Dendritic cell treated with granulocyte-macrophage colony-stimulating factor and Interleukin-4, amounts not matched to agents 40 ng/mL and 50 ng/mL, for 4 days (primary cell): ENCODE results near the gene HTR4.

Experiments
- H3K27ac Mint-ChIP-seq: one replicate; pipeline ENCODE4 v1.8.0; 2022; ENCODE audit warnings: mild to moderate bottlenecking, mixed read lengths
- H3K27me3 Mint-ChIP-seq: one replicate; pipeline ENCODE4 v1.8.0; 2022; ENCODE audit warnings: mild to moderate bottlenecking, mixed read lengths
- H3K36me3 Mint-ChIP-seq: one replicate; pipeline ENCODE4 v1.8.0; 2022; ENCODE audit warnings: low read depth, mixed read lengths
- H3K4me1 Mint-ChIP-seq: one replicate; pipeline ENCODE4 v1.8.0; 2022; ENCODE audit warnings: low read depth, mixed read lengths
- H3K4me3 Mint-ChIP-seq: one replicate; pipeline ENCODE4 v1.8.0; 2022; ENCODE audit warnings: mild to moderate bottlenecking, moderate library complexity, mixed read lengths
- H3K9me3 Mint-ChIP-seq: one replicate; pipeline ENCODE4 v1.8.0; 2022; ENCODE audit warnings: mixed read lengths
- intact Hi-C: fragments of 100-400 bp; cut with micrococcal nuclease; formaldehyde crosslinking; loops from one replicate; pipeline ENCODE4 v1.15.0; 2022

The HTR4 gene

DNA sequence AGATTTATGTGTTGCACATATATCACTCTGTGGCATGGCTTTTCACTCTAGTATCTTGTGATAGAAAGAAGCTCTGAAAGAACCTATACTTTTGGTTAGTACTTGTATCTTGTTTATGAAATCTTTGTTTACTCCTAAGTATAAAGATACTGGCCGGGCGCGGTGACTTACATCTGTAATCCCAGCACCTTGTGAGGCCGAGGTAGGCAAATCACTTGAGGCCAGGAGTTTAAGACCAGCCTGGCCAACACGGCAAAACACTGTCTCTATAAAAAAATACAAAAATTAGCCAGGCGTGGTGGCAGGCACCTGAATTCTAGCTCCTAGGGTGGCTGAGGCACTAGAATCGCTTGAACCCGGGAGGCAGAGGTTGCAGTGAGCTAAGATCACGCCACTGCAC is 141.8 kb downstream of the HTR4 start:
- Mint-ChIP-seq H3K27me3 (no peaks in the 10 kb centered on the region), H3K36me3 (no peaks in the 10 kb centered on the region), H3K27ac (no peak overlapping the region), H3K4me3 (no peak overlapping the region), H3K9me3 (peaks cover 15% of the 10 kb centered on the region), H3K4me1 (peaks cover 5% of the 10 kb centered on the region)
- intact Hi-C loops, result no loop called here

DNA sequence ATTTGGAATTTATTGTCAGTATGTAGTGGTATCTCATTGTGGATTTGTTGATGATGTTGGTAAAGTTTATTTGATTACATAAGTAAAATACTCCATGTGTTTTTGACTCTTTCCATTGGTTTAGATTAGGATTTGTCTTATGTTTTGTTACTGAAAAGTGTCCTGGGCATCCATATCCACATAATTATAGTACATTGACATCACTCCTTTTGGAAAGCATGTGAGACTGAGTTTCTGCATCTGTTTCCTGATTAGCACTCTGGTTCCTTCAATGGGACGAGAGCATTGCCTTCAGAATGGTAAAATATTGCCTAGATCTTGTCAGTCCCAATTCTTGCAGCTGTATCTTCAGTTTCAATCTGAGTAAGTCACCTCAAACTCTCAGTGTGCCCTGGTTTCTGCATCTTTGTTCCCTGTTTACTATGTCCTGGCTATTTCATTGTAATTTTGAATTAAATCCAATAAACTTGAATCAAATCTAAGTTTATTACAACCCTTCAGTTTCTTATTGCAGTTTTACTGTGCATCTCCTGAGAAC is 142.4 kb downstream of the HTR4 start:
- Mint-ChIP-seq H3K27ac (no peak overlapping the region), H3K4me1 (peaks cover 5% of the 10 kb centered on the region), H3K9me3 (peaks cover 9% of the 10 kb centered on the region), H3K4me3 (no peak overlapping the region), H3K27me3 (no peaks in the 10 kb centered on the region), H3K36me3 (no peaks in the 10 kb centered on the region)
- intact Hi-C loops, result no loop called here

DNA sequence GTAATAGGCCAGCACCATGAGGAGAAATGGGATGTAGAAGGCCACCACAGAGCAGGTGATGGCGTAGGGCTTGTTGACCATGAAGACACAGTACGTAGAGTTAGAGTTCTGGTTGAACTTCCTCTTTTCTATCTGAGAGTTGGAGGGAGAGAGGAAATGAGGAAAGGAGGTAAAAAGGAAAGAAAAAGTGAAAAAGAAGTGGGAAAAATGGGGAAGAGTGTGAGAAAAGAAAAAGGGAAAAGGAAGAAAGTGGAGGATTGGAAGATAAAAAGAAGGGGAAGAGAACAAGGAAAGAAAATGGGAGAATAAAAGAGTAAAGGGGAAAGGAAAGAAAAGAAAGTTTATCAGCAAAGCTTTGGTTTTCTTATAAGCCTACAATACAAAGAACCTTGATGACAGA is 144.4 kb downstream of the HTR4 start:
- H3K27me3 Mint-ChIP-seq, result no peaks in the 10 kb centered on the region
- H3K36me3 Mint-ChIP-seq, result no peaks in the 10 kb centered on the region
- no peak overlapping the region for H3K4me3 Mint-ChIP-seq
- H3K4me1 Mint-ChIP-seq, result peaks cover 5% of the 10 kb centered on the region
- H3K9me3 Mint-ChIP-seq, result no peaks in the 10 kb centered on the region
- intact Hi-C loops, result no loop called here
- H3K27ac Mint-ChIP-seq, result no peak overlapping the region

DNA sequence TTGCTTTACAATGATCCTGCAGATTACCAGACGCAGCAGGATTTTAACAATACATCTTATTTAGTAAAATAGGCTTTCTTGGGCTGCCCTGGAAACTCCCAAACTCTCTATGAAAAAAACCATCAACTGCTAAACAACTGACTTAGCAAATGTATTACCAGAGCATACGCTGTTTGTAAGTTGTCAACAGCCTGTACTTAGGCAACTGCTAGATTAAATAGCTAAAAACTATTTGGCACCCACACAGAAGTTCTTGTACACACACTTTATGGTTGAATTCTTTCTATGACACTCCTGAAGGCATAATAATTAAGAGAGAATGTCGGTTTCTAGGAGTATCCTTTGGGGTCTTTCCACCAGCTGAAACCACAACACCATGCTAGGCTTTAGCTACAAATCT is 146.7 kb downstream of the HTR4 start:
- no peak overlapping the region for H3K27ac Mint-ChIP-seq
- no peaks in the 10 kb centered on the region for H3K9me3 Mint-ChIP-seq
- H3K4me3 Mint-ChIP-seq, result no peak overlapping the region
- H3K36me3 Mint-ChIP-seq, result no peaks in the 10 kb centered on the region
- peaks cover 5% of the 10 kb centered on the region for H3K4me1 Mint-ChIP-seq
- intact Hi-C loops, result no loop called here
- H3K27me3 Mint-ChIP-seq, result no peaks in the 10 kb centered on the region

DNA sequence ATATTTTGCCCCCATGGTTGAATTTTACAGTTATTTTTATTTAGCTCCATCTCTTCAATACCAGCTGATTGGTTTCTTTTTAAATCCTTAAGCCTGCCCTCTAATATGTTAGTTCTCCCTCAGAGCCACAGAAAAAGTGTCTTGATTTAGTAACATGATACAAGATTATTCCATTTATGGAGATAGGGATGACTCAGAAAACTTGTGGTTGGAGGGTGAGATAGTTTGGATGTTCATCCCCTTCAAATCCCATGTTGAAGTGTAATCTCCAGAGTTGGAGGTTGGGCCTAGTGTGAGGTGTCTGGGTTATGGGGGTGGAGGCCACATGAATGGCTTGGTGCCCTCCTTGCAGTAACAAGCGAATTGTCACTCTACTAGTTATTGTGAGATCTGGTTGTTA is 154.9 kb downstream of the HTR4 start:
- Mint-ChIP-seq H3K4me1 (no peaks in the 10 kb centered on the region), H3K4me3 (no peak overlapping the region), H3K36me3 (no peaks in the 10 kb centered on the region), H3K9me3 (no peaks in the 10 kb centered on the region), H3K27ac (no peak overlapping the region), H3K27me3 (peaks cover 2% of the 10 kb centered on the region)
- intact Hi-C loops, result no loop called here

DNA sequence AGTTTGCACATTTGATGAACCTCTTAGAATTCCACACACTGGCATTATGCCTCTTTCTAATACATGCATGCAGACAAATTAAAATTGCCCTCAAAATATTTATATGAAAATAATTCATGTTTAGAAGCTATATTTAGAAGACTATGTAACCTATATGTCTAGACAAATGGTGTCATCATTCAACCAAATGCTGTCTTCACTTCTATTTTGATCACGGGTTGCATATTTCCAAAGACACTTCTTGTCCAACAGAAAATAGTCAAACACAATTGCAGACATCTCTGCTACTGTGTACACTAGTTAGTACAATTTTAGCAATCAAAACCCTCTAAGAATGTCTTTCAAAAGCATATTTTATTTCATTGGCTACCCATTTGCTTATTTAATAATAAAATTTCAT is 156.6 kb downstream of the HTR4 start:
- Mint-ChIP-seq H3K9me3 (no peaks in the 10 kb centered on the region), H3K27ac (no peak overlapping the region), H3K4me3 (no peak overlapping the region), H3K27me3 (peaks cover 3% of the 10 kb centered on the region), H3K36me3 (no peaks in the 10 kb centered on the region), H3K4me1 (no peaks in the 10 kb centered on the region)
- intact Hi-C loops, result no loop called here

DNA sequence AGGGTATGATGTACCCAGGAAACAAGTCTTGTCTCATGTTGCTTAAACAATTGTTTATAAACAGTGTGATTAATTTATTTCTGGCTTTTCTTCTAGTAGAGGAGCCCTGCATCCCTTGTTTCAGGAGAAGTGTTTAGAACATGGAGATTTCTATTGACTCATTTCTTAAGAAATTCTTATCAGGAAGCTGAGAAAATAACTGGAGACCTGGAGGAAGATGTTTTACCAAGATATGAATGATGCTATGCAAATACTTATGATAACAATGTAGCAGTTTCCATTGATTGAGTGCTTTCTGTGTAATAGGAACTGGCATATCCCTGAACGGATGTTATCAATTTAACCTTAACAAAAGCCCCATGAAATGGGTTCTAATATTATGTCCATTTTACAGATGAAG is 162.0 kb downstream of the HTR4 start:
- Mint-ChIP-seq H3K9me3 (no peaks in the 10 kb centered on the region), H3K4me3 (no peak overlapping the region)

DNA sequence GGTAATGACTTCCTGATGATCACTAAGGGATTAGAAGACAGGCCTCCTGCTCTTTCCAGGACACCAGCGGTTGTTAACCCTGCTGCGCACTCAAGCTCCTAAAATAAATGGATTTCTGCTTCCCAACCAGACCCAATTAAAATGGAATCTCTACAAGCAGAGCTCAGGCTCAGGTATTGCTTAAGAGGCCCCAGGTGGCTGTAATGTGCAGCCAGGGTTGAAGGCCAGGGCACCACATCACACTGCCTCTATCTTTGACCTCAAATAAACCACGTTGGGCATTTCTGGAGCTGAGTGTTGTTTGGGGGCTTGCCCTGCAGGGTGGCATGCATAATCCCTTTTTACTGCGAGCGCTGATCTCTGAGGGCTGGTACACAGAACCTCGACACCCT is 162.5 kb downstream of the HTR4 start:
- H3K27ac Mint-ChIP-seq, result no peak overlapping the region
- intact Hi-C loops, result no loop called here
- H3K4me3 Mint-ChIP-seq, result no peak overlapping the region
- no peaks in the 10 kb centered on the region for H3K36me3 Mint-ChIP-seq
- H3K4me1 Mint-ChIP-seq, result no peaks in the 10 kb centered on the region
- no peaks in the 10 kb centered on the region for H3K9me3 Mint-ChIP-seq
- H3K27me3 Mint-ChIP-seq, result peaks cover 9% of the 10 kb centered on the region

More for the DNA sequence above, 162.0 kb downstream of the HTR4 start:
- Mint-ChIP-seq H3K27ac (no peak overlapping the region), H3K27me3 (peaks cover 8% of the 10 kb centered on the region), H3K36me3 (no peaks in the 10 kb centered on the region), H3K4me1 (no peaks in the 10 kb centered on the region)
- intact Hi-C loops, result no loop called here

DNA sequence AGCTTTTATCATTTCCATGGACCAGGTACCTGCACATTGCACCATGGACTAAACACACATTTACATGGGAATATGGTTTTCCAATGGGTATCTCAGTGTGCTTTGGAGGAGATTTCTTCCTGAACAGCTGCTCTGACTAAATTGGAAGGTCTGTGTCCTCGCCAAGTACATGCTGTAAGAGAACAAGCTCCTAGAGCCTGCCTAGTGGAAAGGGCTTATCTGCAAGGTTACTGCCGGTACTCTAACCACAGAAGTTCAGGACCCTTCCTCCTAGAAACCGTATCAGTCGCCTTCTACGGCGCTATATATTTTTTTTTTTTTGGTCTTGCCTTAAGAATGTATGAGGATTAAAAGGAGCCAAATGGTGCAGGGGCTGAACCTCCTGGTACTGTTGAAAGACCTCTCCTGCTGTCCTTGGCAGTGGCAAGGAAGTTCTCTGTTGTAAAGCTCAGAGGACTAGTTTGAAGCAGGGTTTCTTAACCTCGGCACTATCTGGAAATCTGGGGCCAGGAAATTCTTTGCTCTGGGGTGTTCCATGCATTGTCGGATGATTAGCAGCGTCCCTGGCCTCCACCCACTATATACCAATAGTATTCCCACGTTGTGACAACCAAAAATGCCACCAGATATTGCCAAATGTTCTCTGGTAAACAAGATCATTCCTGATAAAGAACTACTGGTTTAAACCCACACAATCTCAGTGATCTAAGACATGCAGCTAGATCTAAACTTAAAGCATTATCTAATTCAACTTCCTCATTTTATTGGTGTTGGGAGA is 163.1 kb downstream of the HTR4 start:
- Mint-ChIP-seq H3K27me3 (peaks cover 9% of the 10 kb centered on the region), H3K9me3 (no peaks in the 10 kb centered on the region), H3K4me1 (no peaks in the 10 kb centered on the region), H3K4me3 (no peak overlapping the region), H3K36me3 (no peaks in the 10 kb centered on the region), H3K27ac (no peak overlapping the region)
- intact Hi-C loops, result no loop called here

DNA sequence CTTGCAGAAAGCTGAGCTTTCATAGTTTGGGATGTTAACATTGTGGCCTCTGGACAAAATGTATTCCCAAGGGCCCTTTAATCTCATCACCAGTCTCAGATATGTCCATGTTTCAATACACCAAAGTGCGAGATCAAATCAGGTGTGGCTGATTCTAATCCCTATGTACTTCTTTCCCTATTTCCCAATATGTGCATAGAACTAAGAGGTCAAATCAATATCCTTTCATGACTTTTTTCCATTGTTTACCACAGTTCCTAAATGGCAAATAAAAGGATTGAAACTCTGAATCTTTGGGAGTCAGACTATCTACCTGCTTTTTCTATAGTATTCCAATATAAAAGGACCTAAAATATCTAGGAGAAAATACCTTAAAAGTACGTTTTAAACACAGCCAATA is 165.6 kb downstream of the HTR4 start:
- Mint-ChIP-seq H3K4me3 (no peak overlapping the region), H3K36me3 (no peaks in the 10 kb centered on the region), H3K9me3 (no peaks in the 10 kb centered on the region), H3K27me3 (peaks cover 7% of the 10 kb centered on the region), H3K4me1 (no peaks in the 10 kb centered on the region), H3K27ac (no peak overlapping the region)
- intact Hi-C loops, result no loop called here

DNA sequence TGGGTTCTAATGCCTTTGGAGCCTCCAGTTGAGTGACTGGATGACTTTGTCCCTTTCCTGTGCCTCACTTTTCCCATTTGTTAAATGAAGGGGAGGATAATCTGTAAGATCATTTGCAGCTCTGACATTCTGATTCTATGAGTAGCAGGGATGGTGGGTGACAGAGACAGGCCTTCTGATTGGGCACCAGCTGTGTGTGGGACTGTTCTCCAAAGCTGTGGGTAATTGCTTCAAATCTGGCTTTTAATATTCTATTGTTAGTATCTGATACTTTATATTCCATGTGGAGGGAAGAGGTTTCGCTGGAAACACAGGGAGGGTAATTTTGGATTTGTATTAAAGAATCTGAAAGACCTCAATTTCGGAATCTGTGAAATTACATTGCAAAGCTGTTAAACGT is 167.9 kb downstream of the HTR4 start:
- Mint-ChIP-seq H3K36me3 (no peaks in the 10 kb centered on the region), H3K4me3 (no peak overlapping the region), H3K9me3 (no peaks in the 10 kb centered on the region), H3K27me3 (peaks cover 11% of the 10 kb centered on the region), H3K4me1 (peaks cover 8% of the 10 kb centered on the region), H3K27ac (no peak overlapping the region)
- intact Hi-C loops, result no loop called here

DNA sequence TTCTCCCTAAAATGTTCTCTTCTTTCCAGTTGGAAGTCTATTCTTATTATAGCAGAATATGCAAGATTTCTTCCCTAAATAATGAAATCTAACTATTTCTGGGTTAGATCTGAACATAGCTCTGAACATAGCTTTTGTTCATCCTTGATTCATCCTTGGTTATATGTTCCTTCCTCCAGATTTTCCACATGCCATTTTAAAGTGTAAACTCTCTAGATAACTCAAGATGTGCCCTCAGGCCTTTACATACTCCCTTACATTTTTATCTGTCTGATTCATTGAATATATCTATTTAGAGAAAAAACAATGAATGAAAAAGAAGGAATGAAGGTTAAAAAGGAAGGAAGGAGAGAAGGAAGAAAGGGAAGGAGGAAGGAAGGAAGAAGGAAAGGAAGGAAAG is 169.7 kb downstream of the HTR4 start:
- H3K27me3 Mint-ChIP-seq, result peaks cover 10% of the 10 kb centered on the region
- intact Hi-C loops, result no loop called here

DNA sequence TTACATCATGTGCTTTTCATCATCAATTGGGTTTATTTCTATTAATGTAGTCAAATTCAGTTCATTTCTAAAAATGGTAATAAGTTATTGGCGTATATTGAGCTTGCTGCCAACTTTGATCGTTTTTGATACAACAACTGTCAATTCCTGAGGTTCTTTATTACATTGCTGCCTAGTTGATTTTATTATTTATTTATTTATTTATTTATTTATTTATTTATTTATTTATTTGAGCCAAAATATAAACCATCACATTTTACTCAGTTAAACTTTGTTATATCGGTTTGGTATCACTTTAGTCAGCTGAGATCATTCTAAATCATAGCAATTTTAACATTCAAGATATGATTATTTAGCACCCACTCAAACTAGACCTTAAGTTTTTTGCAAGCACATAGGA is 170.6 kb downstream of the HTR4 start:
- Mint-ChIP-seq H3K4me3 (no peak overlapping the region), H3K27ac (no peak overlapping the region), H3K9me3 (no peaks in the 10 kb centered on the region), H3K36me3 (no peaks in the 10 kb centered on the region), H3K4me1 (peaks cover 8% of the 10 kb centered on the region), H3K27me3 (peaks cover 10% of the 10 kb centered on the region)
- intact Hi-C loops, result loop anchor here (2.0 kb wide), 2 partner anchors 39 to 305 kb away; no protein-coding TSS in a partner anchor

More for the DNA sequence above, 169.7 kb downstream of the HTR4 start:
- Mint-ChIP-seq H3K9me3 (no peaks in the 10 kb centered on the region), H3K4me3 (no peak overlapping the region), H3K36me3 (no peaks in the 10 kb centered on the region), H3K27ac (no peak overlapping the region), H3K4me1 (peaks cover 8% of the 10 kb centered on the region)

DNA sequence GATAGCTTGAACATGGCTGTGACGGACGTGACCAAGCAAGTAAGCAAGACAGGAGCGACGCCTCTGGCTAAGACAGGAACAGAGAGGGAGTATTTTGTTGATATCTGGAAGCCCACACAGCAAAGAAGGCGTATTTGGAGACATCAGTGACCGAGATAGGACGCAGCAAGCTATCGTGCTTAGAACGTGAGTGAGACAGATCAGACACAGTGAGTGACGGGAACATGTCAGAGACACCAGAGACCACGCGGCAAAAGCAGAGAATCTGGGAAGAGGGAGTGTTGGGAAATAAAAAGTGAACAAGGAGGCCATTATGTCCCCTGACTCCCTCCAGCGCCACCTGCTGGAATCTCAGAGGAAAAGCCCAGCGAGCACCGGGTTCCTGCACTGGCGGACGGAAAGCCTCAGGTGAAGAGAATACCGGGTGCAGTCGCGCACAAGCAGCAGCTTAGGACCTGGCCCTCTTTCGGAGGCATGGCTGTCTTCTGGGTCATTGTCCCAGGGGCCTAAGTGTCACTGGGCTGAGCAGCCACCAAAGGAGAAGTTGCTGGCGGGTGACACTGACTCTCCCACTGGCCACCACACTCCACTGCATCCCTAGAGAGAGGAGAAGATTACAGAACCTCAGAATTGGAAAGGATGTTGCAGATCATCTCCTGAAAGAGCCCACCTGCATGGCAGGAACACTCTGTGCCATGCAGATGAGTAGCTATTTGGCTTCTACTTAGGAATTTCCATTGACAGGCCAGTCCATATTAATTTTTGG is 171.4 kb downstream of the HTR4 start:
- H3K4me3 Mint-ChIP-seq, result peak overlapping the region; percentile 48
- peaks cover 8% of the 10 kb centered on the region for H3K4me1 Mint-ChIP-seq
- H3K27me3 Mint-ChIP-seq, result peaks cover 15% of the 10 kb centered on the region
- no peak overlapping the region for H3K27ac Mint-ChIP-seq
- H3K9me3 Mint-ChIP-seq, result no peaks in the 10 kb centered on the region
- H3K36me3 Mint-ChIP-seq, result no peaks in the 10 kb centered on the region
- intact Hi-C loops, result loop anchor here (2.0 kb wide), 2 partner anchors 38 to 304 kb away; no protein-coding TSS in a partner anchor
